Stimulated activated CD4-positive, alpha-beta T cell treated with anti-CD3 and anti-CD28 coated beads, Interleukin-12 subunit alpha, Interleukin-12 subunit beta, amount 100 ng/mL, for 48 hours (primary cell): ENCODE data around the gene CHRDL1.
"Not testable (repeated sequence)": the region's sequence is repeated elsewhere in the genome, so short reads cannot be mapped to it uniquely, and the experiment has no call there.

Experiments
- DNase-seq, 3 donors: peaks; one replicate each; pipeline ENCODE4 v3.0.0-alpha.2; 2020; ENCODE audit warnings: low read depth in 2 of 3, low spot score in 1 of 3

Gene CHRDL1

DNA sequence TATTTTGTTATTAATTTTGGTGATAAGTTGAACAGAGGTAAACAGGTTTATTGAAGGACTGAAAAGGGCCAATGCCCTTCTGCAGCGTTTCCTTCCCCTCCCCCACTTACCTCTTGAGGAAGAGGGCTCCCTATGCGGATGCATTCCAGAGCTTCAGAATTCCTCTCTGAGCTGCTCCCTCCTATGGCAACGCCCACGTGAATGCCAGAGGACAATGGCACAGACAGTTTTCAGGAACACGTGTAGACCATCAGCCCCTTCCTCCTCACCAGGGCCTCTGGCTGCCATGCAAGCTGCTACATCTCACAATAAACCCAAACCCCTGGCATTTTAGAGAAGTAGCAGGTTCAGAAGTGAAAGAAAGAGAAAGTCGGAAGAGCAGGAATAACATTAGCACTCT, 127.9 kb downstream of the CHRDL1 start:
- no peak for DNase-seq

DNA sequence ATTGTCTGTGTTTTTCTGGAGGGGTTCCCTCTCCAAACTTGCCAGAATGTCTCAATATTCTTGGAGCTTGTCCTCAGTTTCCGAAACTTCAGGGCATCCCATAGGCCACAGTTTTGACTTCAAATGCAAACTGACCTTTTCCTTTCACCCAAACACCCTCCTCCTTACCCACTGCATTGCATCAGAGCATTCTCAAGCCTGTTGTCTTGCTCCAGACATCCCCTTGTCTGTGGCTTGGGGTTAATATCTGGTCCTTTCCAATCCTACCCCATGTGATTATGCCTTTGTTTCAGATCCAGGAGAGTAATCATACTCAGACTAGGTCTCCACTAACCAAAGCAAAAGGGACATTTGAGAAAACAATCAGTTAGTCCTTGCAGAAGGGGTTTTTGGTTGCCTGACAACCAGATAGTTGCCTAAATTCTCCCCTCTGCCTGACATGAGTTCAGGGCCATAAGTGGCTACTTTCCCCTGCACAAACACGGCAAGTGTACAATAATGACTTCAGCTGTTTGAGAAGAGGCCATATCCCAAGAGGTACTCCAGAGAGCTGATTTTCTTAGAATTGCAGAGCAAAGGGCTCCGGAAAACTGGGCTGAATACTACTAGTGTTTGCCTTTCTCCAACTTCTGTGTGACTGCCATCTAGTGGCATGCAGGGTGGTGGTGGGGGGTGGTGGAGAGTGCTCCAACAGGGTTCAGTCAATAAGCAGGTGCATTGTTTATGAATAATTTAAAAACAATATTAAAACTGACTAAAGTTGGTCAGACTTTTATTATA, 130.2 kb downstream of the CHRDL1 start:
- peak in 2 of 3 donors; percentile 0 to 29 for DNase-seq

DNA sequence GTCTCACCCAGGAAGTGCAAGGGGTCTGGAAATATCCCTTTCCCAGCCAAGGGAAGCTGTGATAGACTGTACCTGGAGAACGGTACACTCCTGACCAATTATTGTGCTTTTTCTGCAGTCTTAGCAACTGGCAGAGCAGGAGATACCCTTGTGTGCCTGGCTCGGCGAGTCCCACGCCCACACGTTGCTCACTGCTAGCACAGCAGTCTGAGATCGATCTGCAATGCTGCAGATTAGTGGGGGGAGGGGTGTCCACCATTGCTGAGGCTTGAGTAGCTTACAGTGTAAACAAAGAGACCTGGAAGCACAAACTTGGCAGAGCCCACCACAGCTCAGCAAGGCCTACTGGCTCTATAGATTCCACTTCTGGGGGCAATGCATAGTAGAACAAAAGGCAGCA, 138.5 kb downstream of the CHRDL1 start:
- DNase-seq: no peak

DNA sequence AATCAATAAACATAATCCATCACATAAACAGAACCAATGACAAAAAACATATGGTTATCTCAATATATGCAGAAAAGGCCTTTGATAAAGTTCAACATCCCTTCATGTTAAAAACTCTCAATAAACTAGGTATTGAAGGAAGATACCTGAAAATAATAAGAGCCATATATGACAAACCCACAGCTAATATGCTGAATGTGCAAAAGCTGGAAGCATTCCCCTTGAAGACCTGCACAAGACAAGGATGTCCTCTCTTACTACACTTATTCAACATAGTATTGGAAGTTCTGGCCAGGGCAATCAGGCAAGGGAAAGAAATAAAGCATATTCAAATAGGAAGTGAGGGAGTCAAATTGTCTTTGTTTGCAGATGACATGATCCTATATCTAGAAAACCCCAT, 141.3 kb downstream of the CHRDL1 start:
- DNase-seq: not testable (repeated sequence)

DNA sequence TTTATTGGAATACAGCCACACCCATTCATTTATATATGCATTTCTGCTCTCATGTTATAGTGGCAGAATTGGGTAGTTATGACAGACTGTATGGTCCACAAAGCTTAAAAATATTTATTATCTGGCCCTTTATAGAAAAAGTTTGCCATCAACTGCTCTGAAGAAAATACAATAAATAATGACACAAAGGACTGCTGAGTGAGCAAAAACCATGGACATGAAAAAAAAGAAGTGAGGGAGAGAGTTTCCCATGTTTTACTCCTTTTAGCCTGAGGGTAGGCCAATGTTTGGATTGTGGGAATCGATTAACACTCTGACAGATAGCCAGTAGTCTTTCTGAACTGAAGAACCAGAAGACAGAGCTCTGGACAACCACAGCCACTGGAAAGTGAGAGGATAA, 149.2 kb downstream of the CHRDL1 start:
- no peak for DNase-seq
